Adrenal gland (tissue), 5 donors: ENCODE data around the gene FAM53B.

ENCODE experiments used
- POLR2A ChIP-seq, 2 donors: fragments of 450-650 bp; IDR thresholded peaks; one replicate each; pipeline ENCODE4 v1.6.1; 2017; ENCODE audit warnings: antibody characterized with exemption in 2 of 2, mild to moderate bottlenecking in 2 of 2, moderate library complexity in 1 of 2
- TF ChIP-seq, protein P1 (sequence below), 6 experiments: fragments of 450-650 bp in 4 of 6; fragments of 200-600 bp in 2 of 6; sonication (generic) in 1 of 6; IDR thresholded peaks; 1 replicate in 5 of 6; 2 replicates in 1 of 6; pipeline versions ENCODE4 v1.5.1 to v1.8.0; 2016 to 2021; ENCODE audit warnings: antibody characterized with exemption in 6 of 6, mild to moderate bottlenecking in 2 of 6, moderate library complexity in 1 of 6
- donor health status: DM: no; HTN: no; CAD: no.

DNA sequence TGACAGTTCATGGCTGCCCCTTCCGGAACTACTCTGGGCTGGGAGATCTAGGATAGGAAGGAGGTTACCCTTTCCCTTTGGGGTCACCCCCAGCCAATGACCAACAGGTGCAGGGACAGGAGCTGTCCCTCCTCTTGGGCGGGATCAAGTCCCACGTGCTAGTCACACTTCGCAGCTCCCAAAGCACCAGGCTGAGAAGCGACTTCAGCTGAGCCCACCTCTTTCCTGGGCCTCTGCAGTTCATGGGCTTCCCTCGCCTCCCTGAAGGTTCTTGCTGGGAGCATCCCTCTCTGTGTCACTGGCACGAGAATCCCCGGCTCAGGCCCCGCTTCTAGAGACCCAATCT lies 115.5 kb downstream of the FAM53B start:
- TF ChIP-seq, protein P1, sequence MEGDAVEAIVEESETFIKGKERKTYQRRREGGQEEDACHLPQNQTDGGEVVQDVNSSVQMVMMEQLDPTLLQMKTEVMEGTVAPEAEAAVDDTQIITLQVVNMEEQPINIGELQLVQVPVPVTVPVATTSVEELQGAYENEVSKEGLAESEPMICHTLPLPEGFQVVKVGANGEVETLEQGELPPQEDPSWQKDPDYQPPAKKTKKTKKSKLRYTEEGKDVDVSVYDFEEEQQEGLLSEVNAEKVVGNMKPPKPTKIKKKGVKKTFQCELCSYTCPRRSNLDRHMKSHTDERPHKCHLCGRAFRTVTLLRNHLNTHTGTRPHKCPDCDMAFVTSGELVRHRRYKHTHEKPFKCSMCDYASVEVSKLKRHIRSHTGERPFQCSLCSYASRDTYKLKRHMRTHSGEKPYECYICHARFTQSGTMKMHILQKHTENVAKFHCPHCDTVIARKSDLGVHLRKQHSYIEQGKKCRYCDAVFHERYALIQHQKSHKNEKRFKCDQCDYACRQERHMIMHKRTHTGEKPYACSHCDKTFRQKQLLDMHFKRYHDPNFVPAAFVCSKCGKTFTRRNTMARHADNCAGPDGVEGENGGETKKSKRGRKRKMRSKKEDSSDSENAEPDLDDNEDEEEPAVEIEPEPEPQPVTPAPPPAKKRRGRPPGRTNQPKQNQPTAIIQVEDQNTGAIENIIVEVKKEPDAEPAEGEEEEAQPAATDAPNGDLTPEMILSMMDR (IDR thresholded peaks at IDR 0.05), result no peak
- TF ChIP-seq POLR2A (IDR thresholded peaks at IDR 0.05), result no peak
